Activated T-cell treated with anti-CD3 and anti-CD28 coated beads, Interleukin-2, amount 50 U/mL, for 4 hours (primary cell): ENCODE measurements around the gene KCNK5. TPM values are rescaled to one million over a fixed set of nuclear protein-coding genes. Genes with fewer than 3 reads are reported as not detected.

Experiments used
- ATAC-seq, 2 donors: fragments of 200-7000 bp; cut with Tn5 transposase; one replicate each; pipeline ENCODE4 v1.10.0; 2021
- DNase-seq: peaks from one replicate; pipeline ENCODE4 v3.0.0-alpha.2; 2020
- H3K27me3 Mint-ChIP-seq: one replicate; pipeline ENCODE4 v1.8.0; 2021; ENCODE audit warnings: low read depth, mixed read lengths
- H3K36me3 Mint-ChIP-seq: one replicate; pipeline ENCODE4 v1.8.0; 2022; ENCODE audit warnings: mixed read lengths; ENCODE audit not compliant: insufficient read depth
- H3K4me1 Mint-ChIP-seq: one replicate; pipeline ENCODE4 v1.8.0; 2021; ENCODE audit warnings: low read depth, mixed read lengths
- H3K4me3 Mint-ChIP-seq: one replicate; pipeline ENCODE4 v1.8.0; 2021; ENCODE audit warnings: mild to moderate bottlenecking, moderate library complexity, mixed read lengths
- H3K9me3 Mint-ChIP-seq: one replicate; pipeline ENCODE4 v1.8.0; 2021; ENCODE audit warnings: mixed read lengths
- total RNA-seq, 3 donors: library from RNA; stranded (reverse); gene quantifications; one replicate each; pipeline ENCODE4 v1.2.1, GENCODE V29; 2021

Gene KCNK5
- total RNA-seq, 3 donors from 2014 or later: 21.3 to 22.9 (median 22.2) TPM

DNA sequence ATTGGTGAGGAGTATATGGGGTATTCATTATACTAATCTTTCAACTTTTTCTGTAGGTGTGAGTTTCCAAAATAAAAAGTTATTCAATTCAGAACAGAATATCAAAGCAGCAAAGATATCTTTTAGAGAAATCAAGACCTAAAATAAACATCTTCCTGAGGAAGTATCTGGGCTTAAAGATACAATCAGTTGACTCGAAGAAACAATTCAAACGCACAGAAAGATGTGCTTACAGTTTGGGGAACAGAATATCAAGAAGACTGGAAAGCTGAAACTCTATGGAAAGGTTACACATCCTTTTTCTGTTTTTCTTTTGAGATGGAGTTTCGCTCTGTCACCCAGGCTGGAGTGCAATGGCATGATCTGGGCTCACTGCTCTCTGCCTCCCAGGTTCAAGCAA is 78.1 kb downstream of the KCNK5 start:
- Mint-ChIP-seq H3K9me3 (no peaks in the 10 kb centered on the region), H3K4me3 (no peak overlapping the region), H3K36me3 (no peaks in the 10 kb centered on the region), H3K4me1 (peaks cover 24% of the 10 kb centered on the region), H3K27me3 (peaks cover 28% of the 10 kb centered on the region)
- DNase-seq: no peak
- ATAC-seq: no peak

DNA sequence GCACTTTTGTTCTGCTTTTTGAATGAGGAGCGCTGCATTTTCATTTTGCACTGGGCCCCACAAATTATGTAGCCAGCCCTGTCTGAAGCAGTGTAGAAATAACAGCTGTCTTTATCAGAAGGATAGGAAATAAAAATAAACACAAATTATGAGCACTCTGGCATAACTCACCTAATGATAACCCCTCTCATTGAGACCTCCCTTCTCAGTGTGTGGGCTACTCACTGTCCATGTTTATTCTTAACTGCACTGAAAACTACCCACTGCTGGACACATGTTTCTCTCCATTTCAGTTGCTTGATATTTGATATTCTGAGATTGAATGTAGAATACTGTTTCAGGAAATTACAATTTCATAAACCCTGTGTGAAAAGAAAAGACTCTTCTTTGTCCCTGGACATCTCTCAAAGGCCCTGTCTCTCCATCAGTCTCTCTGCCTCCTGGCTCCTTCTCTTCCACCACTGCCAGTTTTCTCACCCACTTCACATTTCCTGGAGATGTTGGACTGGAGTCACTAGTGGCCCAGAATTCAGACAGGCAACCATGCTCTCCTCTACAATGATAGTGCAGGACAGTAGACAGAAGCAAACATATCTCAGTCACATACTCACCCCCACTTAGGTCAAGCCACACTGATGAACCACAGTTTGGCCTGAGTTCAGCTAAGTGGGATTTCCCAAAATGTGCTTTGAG is 84.6 kb downstream of the KCNK5 start:
- no peak overlapping the region for H3K4me3 Mint-ChIP-seq
- no peak for ATAC-seq
- DNase-seq: no peak
- peaks cover 2% of the 10 kb centered on the region for H3K36me3 Mint-ChIP-seq
- peaks cover 15% of the 10 kb centered on the region for H3K27me3 Mint-ChIP-seq
- peaks cover 3% of the 10 kb centered on the region for H3K9me3 Mint-ChIP-seq
- H3K4me1 Mint-ChIP-seq: peaks cover 15% of the 10 kb centered on the region

DNA sequence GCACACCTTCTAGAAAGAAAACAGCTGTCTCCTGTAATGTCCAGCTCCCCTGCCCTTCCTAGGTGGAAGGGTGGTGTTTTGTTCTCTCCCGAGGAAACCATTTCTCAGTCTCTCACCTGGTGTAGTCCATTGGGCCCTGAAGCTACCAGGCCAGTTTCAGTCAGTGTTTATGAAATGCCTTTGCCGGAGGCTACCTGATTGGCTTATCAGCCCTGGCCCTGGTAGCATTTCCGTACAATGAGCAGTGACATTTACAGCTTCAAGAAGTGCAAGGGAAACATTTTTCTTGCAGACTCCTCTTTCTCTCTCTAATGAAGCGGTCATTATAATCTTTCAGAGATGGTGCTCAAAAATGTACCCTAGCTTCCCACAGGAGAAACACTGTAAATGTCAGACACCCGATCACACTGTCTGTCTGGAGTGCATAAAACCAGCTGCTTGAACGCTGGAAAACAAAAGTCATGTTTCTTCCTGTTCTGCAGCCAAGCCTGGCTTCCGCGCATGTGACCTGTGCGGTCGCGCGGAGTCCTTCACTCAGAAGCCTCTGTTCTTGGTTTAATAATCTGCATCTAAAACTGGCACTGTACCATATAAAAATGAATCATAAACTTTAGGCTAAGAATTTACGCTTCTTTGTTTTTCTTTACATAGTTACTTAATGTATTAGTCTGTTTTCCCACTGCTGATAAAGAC is 85.9 kb downstream of the KCNK5 start:
- ATAC-seq (no peak), DNase-seq (peak; percentile 33)
- peaks cover 8% of the 10 kb centered on the region for H3K9me3 Mint-ChIP-seq
- H3K36me3 Mint-ChIP-seq: peaks cover 2% of the 10 kb centered on the region
- H3K27me3 Mint-ChIP-seq: peaks cover 11% of the 10 kb centered on the region
- H3K4me3 Mint-ChIP-seq: peak overlapping the region; percentile 37
- peaks cover 15% of the 10 kb centered on the region for H3K4me1 Mint-ChIP-seq

DNA sequence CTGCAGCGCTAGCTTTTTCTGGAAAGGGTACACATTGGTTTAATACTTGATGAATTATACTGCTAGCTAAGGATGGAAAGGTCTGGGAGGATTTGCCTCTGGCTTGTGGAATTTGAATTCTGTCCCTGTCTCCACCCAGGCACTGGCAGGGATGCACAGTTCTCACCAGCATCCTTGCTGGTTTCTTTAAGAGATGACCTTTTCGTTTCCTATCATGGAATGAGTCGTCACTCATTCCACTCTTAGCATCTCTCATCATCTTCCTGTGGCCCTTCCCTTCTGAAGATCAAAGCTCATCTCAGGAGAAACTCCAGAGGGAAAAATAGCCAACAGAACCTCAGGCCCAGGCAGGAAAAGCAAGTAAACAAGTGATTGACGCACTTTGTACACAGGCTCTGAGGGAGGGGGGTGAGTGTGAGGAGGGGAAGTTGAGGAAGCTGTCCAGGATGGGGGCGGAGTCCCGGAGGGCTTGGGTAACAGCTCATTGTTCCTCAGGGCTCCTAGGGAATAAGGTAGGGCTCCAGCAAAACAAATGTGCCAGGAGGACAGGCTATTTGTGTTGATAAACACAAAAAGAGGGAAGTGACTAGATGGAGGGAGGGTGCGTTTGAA is 88.6 kb downstream of the KCNK5 start:
- H3K4me1 Mint-ChIP-seq: peaks cover 15% of the 10 kb centered on the region

More for the DNA sequence above, 88.6 kb downstream of the KCNK5 start:
- Mint-ChIP-seq H3K9me3 (peaks cover 13% of the 10 kb centered on the region), H3K27me3 (peaks cover 5% of the 10 kb centered on the region), H3K36me3 (peaks cover 2% of the 10 kb centered on the region), H3K4me3 (no peak overlapping the region)
- ATAC-seq (no peak), DNase-seq (no peak)

Other genes starting within 250 kb of the KCNK5 start
- gene GLP1R, start 180.7 kb downstream of the KCNK5 start, total RNA-seq: under 1 TPM; 0.05 to 0.16 (median 0.08) TPM
- gene SAYSD1, start 114.3 kb downstream of the KCNK5 start, total RNA-seq: 10 to 100 TPM; 13.6 to 15.4 (median 13.9) TPM
- gene KCNK17, start 84.9 kb upstream of the KCNK5 start, total RNA-seq: not detected
- gene KCNK16, start 93.2 kb upstream of the KCNK5 start, total RNA-seq: not detected